GM19328 (cell line): ENCODE measurements around the gene GPR37L1.
"Not testable (repeated sequence)": the region's sequence is repeated elsewhere in the genome, so short reads cannot be mapped to it uniquely, and the experiment has no call there.

Experiments used
- ATAC-seq: cut with Tn5 transposase; IDR thresholded peaks from one replicate; pipeline ENCODE4 v1.9.1; 2021; ENCODE audit warnings: mild to moderate bottlenecking, moderate library complexity; ENCODE audit not compliant: unreplicated experiment

GPR37L1 gene

DNA sequence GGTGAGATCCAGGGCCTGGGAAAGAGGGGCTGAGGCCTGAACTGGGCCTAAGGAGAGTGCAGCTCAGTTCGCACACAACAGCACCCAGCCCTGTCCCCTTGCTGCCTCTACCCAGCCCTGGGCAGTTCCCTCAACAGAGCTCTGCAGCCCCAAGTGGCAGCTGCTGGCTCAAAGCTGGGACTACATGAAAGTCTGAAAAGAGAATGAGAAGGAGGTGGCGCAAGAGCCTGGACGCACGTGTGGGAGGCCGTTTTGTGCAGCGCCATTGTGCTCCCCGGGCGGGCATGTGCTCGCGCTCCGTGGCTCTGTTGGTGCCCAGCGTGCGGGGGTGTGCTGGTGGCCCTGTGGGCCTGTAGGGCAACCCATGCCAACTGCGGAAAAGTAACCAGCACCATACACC lies 10.3 kb downstream of the GPR37L1 start:
- no peak for ATAC-seq

GRCh38 chr1:202133496-202133895 lies 10.8 kb downstream of the GPR37L1 start:
- no peak for ATAC-seq

DNA sequence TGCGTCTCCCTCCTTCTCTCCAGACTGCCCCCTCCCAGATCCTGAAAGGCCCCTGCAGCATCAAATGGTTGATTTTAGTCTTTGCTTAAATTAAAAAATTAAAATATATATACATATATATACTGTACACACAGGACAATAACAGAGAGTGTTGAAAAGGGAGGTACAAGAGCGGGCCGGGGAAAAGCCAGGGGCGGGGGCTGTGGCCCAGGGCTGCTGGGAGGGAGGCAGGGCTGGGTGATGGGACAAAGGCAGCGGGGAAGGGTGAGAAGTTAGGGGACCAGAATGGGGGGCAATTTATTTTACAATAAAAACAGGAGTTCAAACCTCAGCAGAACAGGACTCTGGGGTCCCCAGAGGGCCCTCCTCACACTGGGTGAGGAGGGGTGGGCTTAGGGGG lies 11.3 kb downstream of the GPR37L1 start:
- no peak for ATAC-seq

DNA sequence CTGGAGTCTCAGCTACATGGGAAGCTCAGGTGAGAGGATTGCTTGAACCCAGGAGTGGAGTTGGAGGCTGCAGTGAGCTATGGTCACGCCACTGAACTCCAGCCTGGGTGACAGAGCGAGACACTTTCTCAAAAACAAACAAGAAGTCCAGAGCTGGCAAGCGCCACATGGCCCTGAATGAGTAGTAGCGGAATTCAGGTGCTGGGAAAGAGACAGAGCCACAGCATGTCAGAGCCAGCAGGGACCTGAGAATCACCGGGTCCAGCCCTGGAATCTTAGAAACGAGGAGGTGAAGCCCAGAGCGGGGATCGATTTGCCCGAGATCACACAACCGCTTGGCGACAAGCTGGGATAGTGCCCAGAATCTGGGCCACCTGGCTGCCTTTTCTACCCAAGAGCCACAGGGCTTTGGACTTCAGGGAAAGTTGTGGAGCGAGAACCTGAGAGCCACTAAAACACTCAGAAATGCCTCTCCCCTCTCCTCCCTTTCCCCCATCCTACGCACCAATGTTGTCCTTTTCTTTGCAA lies 12.0 kb downstream of the GPR37L1 start:
- ATAC-seq = no peak

DNA sequence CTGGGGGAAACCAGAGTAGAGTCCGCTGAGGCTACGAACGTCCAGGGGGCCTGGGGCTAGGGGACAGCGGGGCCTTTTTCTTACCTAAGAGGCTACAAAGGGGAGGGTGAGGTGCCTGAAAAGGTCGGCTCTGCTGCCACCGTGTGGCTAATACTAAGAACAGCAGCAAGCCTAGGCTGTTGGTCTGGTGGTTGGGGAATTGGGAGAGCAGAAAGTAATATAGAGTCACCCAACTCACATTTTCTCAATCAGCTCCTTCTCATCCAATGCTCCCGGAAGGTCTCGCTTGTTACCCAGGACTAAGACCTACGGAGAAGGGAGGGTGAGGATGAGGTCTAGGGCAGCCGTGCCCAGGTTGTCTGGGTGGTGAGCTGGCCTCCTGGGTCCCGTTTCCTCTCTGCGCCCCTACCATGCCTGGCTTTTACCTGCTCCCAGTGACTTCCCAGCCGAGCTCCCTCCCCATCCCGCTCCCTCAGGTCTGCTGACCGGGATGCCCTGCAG lies 12.6 kb downstream of the GPR37L1 start:
- no peak for ATAC-seq

- ATAC-seq = no peak
Observed at GRCh38 chr1:202140833-202141232, 18.1 kb downstream of the GPR37L1 start.

DNA sequence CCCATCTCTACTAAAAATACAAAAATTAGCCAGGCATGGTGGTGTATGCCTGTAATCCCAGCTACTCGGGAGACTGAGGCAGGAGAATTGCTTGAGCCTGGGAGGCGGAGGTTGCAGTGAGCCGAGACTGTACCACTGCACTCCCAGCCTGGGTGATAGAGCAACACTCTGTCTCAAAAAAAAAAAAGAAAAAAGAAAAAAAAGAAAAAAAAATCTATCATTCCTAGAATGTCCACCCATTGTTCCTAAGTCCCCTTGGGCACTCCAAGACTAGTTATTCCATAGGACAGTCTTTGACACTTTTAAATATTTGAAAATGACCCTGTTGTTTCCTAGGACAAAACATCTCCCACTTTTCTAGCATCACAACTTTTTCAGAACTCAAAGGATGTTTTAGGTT lies 18.8 kb downstream of the GPR37L1 start:
- ATAC-seq = not testable (repeated sequence)

DNA sequence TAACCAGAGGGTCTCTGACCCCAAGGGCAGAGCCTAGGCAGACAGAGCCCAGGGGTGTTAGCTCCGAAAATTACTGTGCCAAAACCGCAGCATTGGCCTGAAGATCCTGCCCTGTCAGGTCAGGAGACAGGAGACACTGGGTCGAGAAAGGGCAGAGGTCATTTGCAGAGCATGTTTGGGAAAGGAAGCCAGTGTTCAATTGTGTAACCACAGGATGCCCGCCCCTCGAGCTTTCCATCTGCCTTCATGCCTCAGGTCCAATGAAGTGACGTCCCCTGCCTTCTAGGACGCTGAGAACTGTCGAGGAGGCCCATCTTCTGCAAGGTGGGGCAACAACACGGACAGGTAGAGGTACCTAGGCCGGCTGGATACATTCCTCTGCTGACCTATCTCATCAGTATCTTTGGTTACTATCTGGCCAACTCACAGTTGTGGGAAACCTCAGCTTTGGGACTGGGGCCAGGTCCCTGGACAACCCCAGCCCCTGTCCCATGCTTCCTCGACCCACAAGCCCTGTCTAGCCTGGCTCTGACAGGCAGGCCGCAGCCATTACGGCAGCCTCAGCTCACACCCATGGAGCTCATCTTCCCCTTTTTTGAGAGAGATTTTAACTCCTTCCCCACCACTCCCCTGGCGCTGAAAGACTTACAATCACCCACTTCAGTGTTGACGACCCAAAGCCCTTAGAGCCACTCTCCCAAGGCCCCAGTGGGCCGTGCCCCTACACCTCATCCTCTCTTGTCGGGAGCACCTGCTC lies 20.5 kb downstream of the GPR37L1 start:
- no peak for ATAC-seq

GRCh38 chr1:202143768-202144401 lies 21.2 kb downstream of the GPR37L1 start:
- ATAC-seq = peak; percentile 47

DNA sequence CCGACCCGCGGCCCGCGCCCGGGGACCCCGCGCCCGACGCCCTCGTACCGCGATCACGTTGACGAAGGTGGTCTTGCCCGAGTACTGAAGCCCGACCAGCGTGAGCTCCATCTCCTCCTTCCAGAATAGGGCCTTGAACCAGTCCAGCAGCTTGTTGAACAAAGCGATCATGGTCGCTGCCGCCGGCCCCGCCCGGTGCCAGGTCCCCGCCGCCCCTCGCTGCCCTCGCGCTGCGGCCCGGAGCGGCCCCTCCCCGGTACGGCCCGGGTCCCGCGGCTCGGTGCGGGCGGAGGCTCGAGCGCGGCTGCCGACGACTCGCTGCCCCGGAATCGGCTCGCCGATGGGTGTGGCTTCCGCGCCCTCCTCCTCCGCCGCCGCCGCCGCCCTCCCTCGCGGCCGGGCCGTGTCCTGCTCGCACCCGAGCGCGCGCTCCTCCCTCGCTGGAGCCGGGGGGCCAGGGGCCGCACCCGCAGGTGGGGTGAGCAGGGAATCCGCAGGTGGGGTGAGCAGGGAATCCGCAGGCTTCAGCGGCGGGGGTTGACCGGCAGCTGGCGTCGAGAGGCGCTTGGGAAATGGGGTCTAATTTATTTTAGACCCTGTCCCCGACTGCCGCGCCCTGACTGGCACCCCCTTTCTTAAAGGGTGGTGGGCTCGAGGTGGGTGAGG lies 21.8 kb downstream of the GPR37L1 start, which contains the start of gene ARL8A:
TSS of gene ARL8A (minus strand) at position 336 of the 666 bp plus-strand sequence. CDS start at position 171, 165 bp downstream.
- peak; percentile 59 for ATAC-seq

- no peak for ATAC-seq
Observed at GRCh38 chr1:202145068-202145743, 22.5 kb downstream of the GPR37L1 start.

GRCh38 chr1:202145744-202146140 lies 23.0 kb downstream of the GPR37L1 start:
- not testable (repeated sequence) for ATAC-seq

DNA sequence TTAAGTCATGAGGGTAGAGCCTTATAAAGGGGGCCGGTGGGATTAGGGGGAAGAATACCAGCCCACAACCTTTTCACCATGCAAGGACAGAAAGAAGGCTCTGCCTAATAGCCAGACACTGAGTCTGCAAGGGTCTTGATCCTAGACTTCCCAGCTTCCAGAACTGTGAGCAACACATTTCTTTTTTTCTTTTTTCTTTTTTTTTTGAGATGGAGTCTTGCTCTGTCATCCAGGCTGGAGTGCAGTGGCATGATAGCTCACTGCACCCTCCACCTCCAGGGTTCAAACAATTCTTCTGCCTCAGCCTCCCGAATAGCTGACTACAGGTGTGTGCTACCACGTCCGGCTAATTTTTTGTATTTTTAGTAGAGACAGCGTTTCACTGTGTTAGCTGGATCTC lies 23.6 kb downstream of the GPR37L1 start:
- ATAC-seq = no peak

- ATAC-seq = no peak
Observed at GRCh38 chr1:202146993-202147392, 24.3 kb downstream of the GPR37L1 start.

GRCh38 chr1:202148391-202148790 lies 25.7 kb downstream of the GPR37L1 start:
- ATAC-seq = no peak

GRCh38 chr1:202149566-202149965 lies 26.8 kb downstream of the GPR37L1 start:
- no peak for ATAC-seq

- no peak for ATAC-seq
Observed at GRCh38 chr1:202150187-202150586, 27.5 kb downstream of the GPR37L1 start.

DNA sequence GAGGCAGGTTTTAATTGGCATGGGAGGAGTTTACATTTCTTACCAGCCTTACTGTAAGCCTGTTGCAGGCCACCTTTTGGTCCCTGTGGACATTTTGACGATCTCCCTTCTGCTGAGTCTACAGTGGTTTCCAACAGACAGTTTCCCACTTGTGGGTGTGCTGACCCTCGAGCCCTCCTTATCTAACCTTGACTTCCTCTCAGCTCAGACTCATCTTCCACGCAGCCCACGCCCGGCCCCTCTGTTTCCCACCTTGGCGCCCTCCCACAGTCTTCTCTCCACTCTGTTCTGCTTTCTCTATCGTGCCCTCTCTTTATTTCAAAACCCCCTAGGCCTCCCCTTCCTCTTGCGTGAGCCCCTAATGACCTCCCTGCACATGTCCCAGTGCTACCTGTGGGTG lies 27.9 kb downstream of the GPR37L1 start:
- no peak for ATAC-seq

DNA sequence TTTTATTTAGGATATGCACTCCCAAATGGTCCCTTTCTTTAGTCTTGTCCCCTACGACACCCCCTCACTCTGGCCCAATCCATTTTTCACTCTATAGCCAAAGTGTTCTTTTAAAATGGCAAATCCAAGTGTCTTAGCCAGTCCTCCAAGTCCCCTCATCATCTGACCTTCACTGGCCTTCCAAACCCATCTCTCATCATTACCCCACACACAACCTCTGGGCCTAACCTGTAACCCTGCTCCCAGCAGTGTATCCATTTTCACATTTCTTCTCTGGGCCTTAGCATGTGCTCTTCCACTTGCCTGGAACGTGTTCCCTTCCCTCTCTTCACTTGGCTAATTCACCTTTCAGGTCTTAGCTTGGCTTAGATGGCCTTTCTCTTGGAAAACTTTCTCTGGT lies 28.3 kb downstream of the GPR37L1 start:
- no peak for ATAC-seq

- no peak for ATAC-seq
Observed at GRCh38 chr1:202152399-202152798, 29.7 kb downstream of the GPR37L1 start.

- ATAC-seq = no peak
Observed at GRCh38 chr1:202153284-202153683, 30.6 kb downstream of the GPR37L1 start.
